Neuronal stem cell (in vitro differentiated cells): ENCODE measurements around the gene PLPP1.

Experiments used
- DNase-seq: peaks from one replicate; pipeline ENCODE4 v3.0.0-alpha.2; 2013; ENCODE audit warnings: low spot score
- H2AFZ ChIP-seq: one replicate; pipeline ENCODE4 v1.6.1; 2013; ENCODE audit warnings: mild to moderate bottlenecking, low read length, inconsistent platforms
- H2AK5ac ChIP-seq: 2 replicates; pipeline ENCODE4 v1.6.1; 2013; ENCODE audit warnings: low read depth, mild to moderate bottlenecking, inconsistent platforms, low read length, moderate library complexity, mixed read lengths
- H2BK120ac ChIP-seq: 2 replicates; pipeline ENCODE4 v1.6.1; 2013; ENCODE audit warnings: low read depth, mild to moderate bottlenecking, inconsistent platforms, low read length, moderate library complexity, mixed read lengths
- H2BK12ac ChIP-seq: one replicate; pipeline ENCODE4 v1.6.1; 2013; ENCODE audit warnings: low read length, inconsistent platforms
- H2BK15ac ChIP-seq: 2 replicates; pipeline ENCODE4 v1.6.1; 2013; ENCODE audit warnings: mild to moderate bottlenecking, low read length, inconsistent platforms, mixed read lengths
- H2BK5ac ChIP-seq: one replicate; pipeline ENCODE4 v1.6.1; 2013; ENCODE audit warnings: inconsistent platforms, mild to moderate bottlenecking, low read length, moderate library complexity
- H3K14ac ChIP-seq: one replicate; pipeline ENCODE4 v1.6.1; 2013; ENCODE audit warnings: low read length, inconsistent platforms
- H3K18ac ChIP-seq: 2 replicates; pipeline ENCODE4 v1.6.1; 2013; ENCODE audit warnings: low read length, inconsistent platforms
- H3K23ac ChIP-seq: 2 replicates; pipeline ENCODE4 v1.6.1; 2013; ENCODE audit warnings: low read depth, mild to moderate bottlenecking, mixed read lengths, low read length, inconsistent platforms; ENCODE audit not compliant: poor library complexity
- H3K27ac ChIP-seq: replicated peaks from 3 replicates; pipeline ENCODE4 v1.5.1; 2013; ENCODE audit warnings: low read length, inconsistent platforms
- H3K27me3 ChIP-seq, 3 experiments: 2 replicates each; pipeline ENCODE4 v1.6.1; 2013; ENCODE audit warnings: low read length in 3 of 3, mild to moderate bottlenecking in 2 of 3, inconsistent platforms in 1 of 3, low read depth in 1 of 3, mixed read lengths in 1 of 3, moderate library complexity in 1 of 3; ENCODE audit not compliant: control insufficient read depth in 3 of 3, insufficient read depth in 3 of 3
- H3K36me3 ChIP-seq, 2 donors: replicated peaks in 1 of 2; 2 replicates each; pipeline ENCODE4 v1.6.1; 2013; ENCODE audit warnings: low read length in 2 of 2; ENCODE audit not compliant: control insufficient read depth in 2 of 2, insufficient read depth in 2 of 2
- H3K4ac ChIP-seq: 2 replicates; pipeline ENCODE4 v1.6.1; 2013; ENCODE audit warnings: inconsistent platforms, mild to moderate bottlenecking, low read length, moderate library complexity
- H3K4me1 ChIP-seq, 2 donors: 1 replicate in 1 of 2; 2 replicates in 1 of 2; pipeline ENCODE4 v1.6.1; 2013; ENCODE audit warnings: low read length in 2 of 2, low read depth in 1 of 2; ENCODE audit not compliant: control insufficient read depth in 2 of 2, insufficient read depth in 1 of 2
- H3K4me2 ChIP-seq: one replicate; pipeline ENCODE4 v1.6.1; 2013; ENCODE audit warnings: mild to moderate bottlenecking, low read length, inconsistent platforms; ENCODE audit not compliant: insufficient read depth, poor library complexity, severe bottlenecking
- H3K4me3 ChIP-seq, 2 donors: 2 replicates each; pipeline ENCODE4 v1.5.1; 2013; ENCODE audit warnings: low read length in 2 of 2, mild to moderate bottlenecking in 2 of 2, inconsistent platforms in 1 of 2, moderate library complexity in 1 of 2
- H3K79me1 ChIP-seq: one replicate; pipeline ENCODE4 v1.6.1; 2013; ENCODE audit warnings: low read depth, mild to moderate bottlenecking, inconsistent platforms, low read length, moderate library complexity
- H3K9ac ChIP-seq: one replicate; pipeline ENCODE4 v1.6.1; 2013; ENCODE audit warnings: mild to moderate bottlenecking, low read depth, low read length, inconsistent platforms; ENCODE audit not compliant: poor library complexity
- H3K9me3 ChIP-seq, 2 donors: replicated peaks in 1 of 2; 2 replicates each; pipeline versions ENCODE3 to v1.6.1; 2013; ENCODE audit warnings: low read length in 2 of 2, mild to moderate bottlenecking in 2 of 2, inconsistent platforms in 1 of 2, low read depth in 1 of 2, mixed read lengths in 1 of 2, moderate library complexity in 1 of 2; ENCODE audit not compliant: control insufficient read depth in 2 of 2, insufficient read depth in 1 of 2
- H4K8ac ChIP-seq: one replicate; pipeline ENCODE4 v1.6.1; 2013; ENCODE audit warnings: low read depth, mild to moderate bottlenecking, inconsistent platforms, low read length, moderate library complexity
- H4K91ac ChIP-seq: one replicate; pipeline ENCODE4 v1.6.1; 2013; ENCODE audit warnings: low read length, low read depth, mild to moderate bottlenecking, inconsistent platforms; ENCODE audit not compliant: poor library complexity
- WGBS, 2 donors: extraction: QIAGEN DNeasy Blood & Tissue Kit; methylation state at CpG; one replicate each; pipeline ENCODE4 v1.1.7; 2013; ENCODE audit warnings: missing lambda C conversion rate in 2 of 2, mixed read lengths in 1 of 2; ENCODE audit not compliant: insufficient read length in 2 of 2, insufficient replicate concordance in 1 of 2; ENCODE audit errors: extremely low coverage in 2 of 2; 5-methylcytosine and 5-hydroxymethylcytosine counted together

Gene PLPP1

GRCh38 chr5:55569513-55569865 lies 34.7 kb upstream of the PLPP1 start:
- no CpG with 5 or more reads among the region's 3 CpGs for WGBS, 2 donors
- no peaks in the 10 kb centered on the region for H3K27me3 ChIP-seq
- no peak overlapping the region for H3K14ac ChIP-seq
- no peaks in the 10 kb centered on the region for H3K36me3 ChIP-seq
- no peak overlapping the region for H2BK15ac ChIP-seq
- no peaks in the 10 kb centered on the region for H3K9me3 ChIP-seq
- H4K91ac ChIP-seq, result no peak overlapping the region
- H2BK5ac ChIP-seq, result no peak overlapping the region
- H3K79me1 ChIP-seq, result no peaks in the 10 kb centered on the region
- H3K23ac ChIP-seq, result no peak overlapping the region
- H2BK12ac ChIP-seq, result no peak overlapping the region
- no peak overlapping the region for H3K27ac ChIP-seq
- no peak overlapping the region for H2AK5ac ChIP-seq
- no peak overlapping the region for H3K18ac ChIP-seq
- H3K9ac ChIP-seq, result no peak overlapping the region
- H3K4me3 ChIP-seq, result no peak overlapping the region
- H3K4me1 ChIP-seq, result peaks cover 5 to 8% of the 10 kb centered on the region in 2 donors
- DNase-seq, result no peak
- H4K8ac ChIP-seq, result no peak overlapping the region
- no peak overlapping the region for H2BK120ac ChIP-seq
- no peak overlapping the region for H3K4me2 ChIP-seq
- H2AFZ ChIP-seq, result no peak overlapping the region
- H3K4ac ChIP-seq, result no peak overlapping the region

- peaks cover 5 to 8% of the 10 kb centered on the region in 2 donors for H3K4me1 ChIP-seq
- H2BK15ac ChIP-seq, result no peak overlapping the region
- no peak overlapping the region for H2AFZ ChIP-seq
- DNase-seq, result no peak
- H4K8ac ChIP-seq, result no peak overlapping the region
- no peak overlapping the region for H3K23ac ChIP-seq
- no peak overlapping the region for H3K4me3 ChIP-seq
- no peak overlapping the region for H2BK5ac ChIP-seq
- no peaks in the 10 kb centered on the region for H3K9me3 ChIP-seq
- H3K4ac ChIP-seq, result no peak overlapping the region
- WGBS, 2 donors, result no CpG with 5 or more reads among the region's 15 CpGs
- H2BK12ac ChIP-seq, result no peak overlapping the region
- H3K14ac ChIP-seq, result no peak overlapping the region
- H3K4me2 ChIP-seq, result no peak overlapping the region
- no peaks in the 10 kb centered on the region for H3K36me3 ChIP-seq
- H3K27me3 ChIP-seq, result no peaks in the 10 kb centered on the region
- H2AK5ac ChIP-seq, result no peak overlapping the region
- H4K91ac ChIP-seq, result no peak overlapping the region
- H3K18ac ChIP-seq, result no peak overlapping the region
- no peak overlapping the region for H3K9ac ChIP-seq
- H3K27ac ChIP-seq, result no peak overlapping the region
- H3K79me1 ChIP-seq, result no peaks in the 10 kb centered on the region
- no peak overlapping the region for H2BK120ac ChIP-seq
Measured at GRCh38 chr5:55568654-55569512, 34.1 kb upstream of the PLPP1 start.

GRCh38 chr5:55564721-55565120 lies 30.0 kb upstream of the PLPP1 start:
- Histone ChIP-seq H3K4me1 (peaks cover 0 to 5% of the 10 kb centered on the region in 2 donors), H2BK5ac (no peak overlapping the region), H3K4ac (no peak overlapping the region), H3K27me3 (no peaks in the 10 kb centered on the region), H3K23ac (no peak overlapping the region), H3K4me2 (no peak overlapping the region), H4K91ac (no peak overlapping the region), H3K79me1 (no peaks in the 10 kb centered on the region), H2BK15ac (no peak overlapping the region), H3K9me3 (no peaks in the 10 kb centered on the region), H3K9ac (no peak overlapping the region), H3K18ac (no peak overlapping the region), H3K27ac (no peak overlapping the region), H4K8ac (no peak overlapping the region), H3K4me3 (no peak overlapping the region), H3K14ac (no peak overlapping the region), H3K36me3 (no peaks in the 10 kb centered on the region), H2AK5ac (no peak overlapping the region), H2AFZ (no peak overlapping the region), H2BK12ac (no peak overlapping the region), H2BK120ac (no peak overlapping the region)
- no CpG with 5 or more reads among the region's 3 CpGs for WGBS, 2 donors
- DNase-seq, result no peak

GRCh38 chr5:55558484-55558883 lies 23.7 kb upstream of the PLPP1 start:
- no peak overlapping the region for H2BK12ac ChIP-seq
- H4K8ac ChIP-seq, result no peak overlapping the region
- no peak overlapping the region for H3K27ac ChIP-seq
- no peak overlapping the region for H3K23ac ChIP-seq
- no peaks in the 10 kb centered on the region for H3K4me1 ChIP-seq
- no peak overlapping the region for H2AFZ ChIP-seq
- no peak overlapping the region for H2BK5ac ChIP-seq
- H3K4me3 ChIP-seq, result no peak overlapping the region
- H3K9ac ChIP-seq, result no peak overlapping the region
- no peak overlapping the region for H3K4me2 ChIP-seq
- H3K9me3 ChIP-seq, result no peaks in the 10 kb centered on the region
- no peak overlapping the region for H3K18ac ChIP-seq
- no peak overlapping the region for H3K14ac ChIP-seq
- no peaks in the 10 kb centered on the region for H3K27me3 ChIP-seq
- no peak overlapping the region for H2BK120ac ChIP-seq
- no peak overlapping the region for H2BK15ac ChIP-seq
- H4K91ac ChIP-seq, result no peak overlapping the region
- no CpG with 5 or more reads among the region's 2 CpGs for WGBS, 2 donors
- H3K79me1 ChIP-seq, result no peaks in the 10 kb centered on the region
- H3K4ac ChIP-seq, result no peak overlapping the region
- no peaks in the 10 kb centered on the region for H3K36me3 ChIP-seq
- DNase-seq, result no peak
- H2AK5ac ChIP-seq, result no peak overlapping the region
